ENCODE data around the gene CDH2. TPM values are rescaled to one million over a fixed set of nuclear protein-coding genes. Genes with fewer than 3 reads are reported as not detected.
A peak's percentile ranks its signal among the peaks of the same experiment; 100 is the strongest.

Gene CDH2
- total RNA-seq, 1 donor from 2014 or later: 363 TPM

GRCh38 chr18:28112056-28112470, 64.9 kb downstream of the CDH2 start:
- TF ChIP-seq CTCF (IDR thresholded peaks at IDR 0.05; ENCODE audit: insufficient read depth, low read depth, low read length): no peak
- TF ChIP-seq EZH2 (IDR thresholded peaks at IDR 0.05; ENCODE audit: insufficient read depth, low read length): no peak
- Mint-ChIP-seq H3K27ac (ENCODE audit: unreplicated experiment) (peak overlapping the region; percentile 95), H3K36me3 (ENCODE audit: low read depth, unreplicated experiment) (peaks cover 2% of the 10 kb centered on the region), H3K9me3 (ENCODE audit: unreplicated experiment) (no peaks in the 10 kb centered on the region), H3K4me3 (ENCODE audit: unreplicated experiment) (peak overlapping the region; percentile 11), H3K4me1 (ENCODE audit: low read depth, unreplicated experiment) (peaks cover 90% of the 10 kb centered on the region), H3K27me3 (ENCODE audit: low read depth, unreplicated experiment) (no peaks in the 10 kb centered on the region)
- H3K4me1 ChIP-seq (ENCODE audit: insufficient read depth, low read length): peaks cover 83% of the 10 kb centered on the region
- H3K4me2 ChIP-seq (ENCODE audit: low read length): peak overlapping the region; percentile 77
- no peaks in the 10 kb centered on the region for H3K27me3 ChIP-seq (ENCODE audit: insufficient read depth, low read length)
- FAIRE-seq: peak; percentile 100
- peak overlapping the region; percentile 80 for H3K9ac ChIP-seq (ENCODE audit: low read length)
- peaks cover 82% of the 10 kb centered on the region for H3K79me2 ChIP-seq (ENCODE audit: insufficient read depth, low read length)
- H4K20me1 ChIP-seq (ENCODE audit: insufficient read depth, low read length): no peaks in the 10 kb centered on the region
- H3K9me3 ChIP-seq (ENCODE audit: insufficient read depth, low read depth, low read length): no peaks in the 10 kb centered on the region
- H3K27ac ChIP-seq (ENCODE audit: low read depth, low read length): peak overlapping the region; percentile 100
- peak overlapping the region; percentile 24 for H3K4me3 ChIP-seq (ENCODE audit: insufficient read depth, low read depth, low read length)
- H2AFZ ChIP-seq (ENCODE audit: low read depth, low read length): no peak overlapping the region
- peak; percentile 95 for DNase-seq (ENCODE audit: low read depth)
- H3K36me3 ChIP-seq (ENCODE audit: insufficient read depth, low read length): peaks cover 3% of the 10 kb centered on the region

GRCh38 chr18:28110924-28111323, 66.0 kb downstream of the CDH2 start:
- Histone ChIP-seq H3K27me3 (ENCODE audit: insufficient read depth, low read length) (no peaks in the 10 kb centered on the region), H4K20me1 (ENCODE audit: insufficient read depth, low read length) (no peaks in the 10 kb centered on the region), H3K27ac (ENCODE audit: low read depth, low read length) (peak overlapping the region; percentile 100), H3K36me3 (ENCODE audit: insufficient read depth, low read length) (peaks cover 3% of the 10 kb centered on the region), H3K4me1 (ENCODE audit: insufficient read depth, low read length) (peaks cover 73% of the 10 kb centered on the region), H3K4me2 (ENCODE audit: low read length) (peak overlapping the region; percentile 77), H3K9ac (ENCODE audit: low read length) (peak overlapping the region; percentile 80), H3K9me3 (ENCODE audit: insufficient read depth, low read depth, low read length) (no peaks in the 10 kb centered on the region), H2AFZ (ENCODE audit: low read depth, low read length) (no peak overlapping the region), H3K4me3 (ENCODE audit: insufficient read depth, low read depth, low read length) (no peak overlapping the region), H3K79me2 (ENCODE audit: insufficient read depth, low read length) (peaks cover 82% of the 10 kb centered on the region)
- no peak for FAIRE-seq
- Mint-ChIP-seq H3K27ac (ENCODE audit: unreplicated experiment) (peak overlapping the region; percentile 95), H3K4me3 (ENCODE audit: unreplicated experiment) (peak overlapping the region; percentile 6), H3K4me1 (ENCODE audit: low read depth, unreplicated experiment) (peaks cover 86% of the 10 kb centered on the region), H3K36me3 (ENCODE audit: low read depth, unreplicated experiment) (peaks cover 2% of the 10 kb centered on the region), H3K27me3 (ENCODE audit: low read depth, unreplicated experiment) (no peaks in the 10 kb centered on the region), H3K9me3 (ENCODE audit: unreplicated experiment) (no peaks in the 10 kb centered on the region)
- TF ChIP-seq CTCF (IDR thresholded peaks at IDR 0.05; ENCODE audit: insufficient read depth, low read depth, low read length) (no peak), EZH2 (IDR thresholded peaks at IDR 0.05; ENCODE audit: insufficient read depth, low read length) (no peak)
- no peak for DNase-seq (ENCODE audit: low read depth)

GRCh38 chr18:28109781-28110560, 67.0 kb downstream of the CDH2 start:
- H3K4me3 Mint-ChIP-seq (ENCODE audit: unreplicated experiment): peak overlapping the region; percentile 22
- no peaks in the 10 kb centered on the region for H3K27me3 Mint-ChIP-seq (ENCODE audit: low read depth, unreplicated experiment)
- Histone ChIP-seq H3K9ac (ENCODE audit: low read length) (peak overlapping the region; percentile 3), H3K79me2 (ENCODE audit: insufficient read depth, low read length) (peaks cover 89% of the 10 kb centered on the region), H3K27me3 (ENCODE audit: insufficient read depth, low read length) (no peaks in the 10 kb centered on the region), H3K4me1 (ENCODE audit: insufficient read depth, low read length) (peaks cover 66% of the 10 kb centered on the region), H3K9me3 (ENCODE audit: insufficient read depth, low read depth, low read length) (no peaks in the 10 kb centered on the region), H3K27ac (ENCODE audit: low read depth, low read length) (peak overlapping the region; percentile 100), H3K4me3 (ENCODE audit: insufficient read depth, low read depth, low read length) (no peak overlapping the region), H2AFZ (ENCODE audit: low read depth, low read length) (no peak overlapping the region), H3K36me3 (ENCODE audit: insufficient read depth, low read length) (peaks cover 3% of the 10 kb centered on the region), H4K20me1 (ENCODE audit: insufficient read depth, low read length) (no peaks in the 10 kb centered on the region), H3K4me2 (ENCODE audit: low read length) (peak overlapping the region; percentile 31)
- peaks cover 76% of the 10 kb centered on the region for H3K4me1 Mint-ChIP-seq (ENCODE audit: low read depth, unreplicated experiment)
- no peaks in the 10 kb centered on the region for H3K9me3 Mint-ChIP-seq (ENCODE audit: unreplicated experiment)
- H3K36me3 Mint-ChIP-seq (ENCODE audit: low read depth, unreplicated experiment): peaks cover 2% of the 10 kb centered on the region
- H3K27ac Mint-ChIP-seq (ENCODE audit: unreplicated experiment): peak overlapping the region; percentile 88
- FAIRE-seq (peak; percentile 52), DNase-seq (ENCODE audit: low read depth) (peak; percentile 45)
- TF ChIP-seq CTCF (IDR thresholded peaks at IDR 0.05; ENCODE audit: insufficient read depth, low read depth, low read length) (no peak), EZH2 (IDR thresholded peaks at IDR 0.05; ENCODE audit: insufficient read depth, low read length) (no peak)
